HG02798 (cell line): Measurements from ENCODE around the gene PROM1.

Source experiments
- ATAC-seq: cut with Tn5 transposase; IDR thresholded peaks from one replicate; pipeline ENCODE4 v1.9.1; 2021; ENCODE audit warnings: mild to moderate bottlenecking; ENCODE audit not compliant: unreplicated experiment, poor library complexity

PROM1 gene

GRCh38 chr4:15921592-15921932 lies 162.3 kb downstream of the PROM1 start:
- no peak for ATAC-seq

GRCh38 chr4:15920723-15921591 lies 162.9 kb downstream of the PROM1 start:
- ATAC-seq: no peak

- ATAC-seq: no peak
These were observed 165.2 kb downstream of the PROM1 start for GRCh38 chr4:15918484-15919129.
